Measurements from ENCODE around the gene RBBP8.

GRCh38 chr18:23053776-23054457, 120.8 kb downstream of the RBBP8 start:
- TF ChIP-seq, protein P1, sequence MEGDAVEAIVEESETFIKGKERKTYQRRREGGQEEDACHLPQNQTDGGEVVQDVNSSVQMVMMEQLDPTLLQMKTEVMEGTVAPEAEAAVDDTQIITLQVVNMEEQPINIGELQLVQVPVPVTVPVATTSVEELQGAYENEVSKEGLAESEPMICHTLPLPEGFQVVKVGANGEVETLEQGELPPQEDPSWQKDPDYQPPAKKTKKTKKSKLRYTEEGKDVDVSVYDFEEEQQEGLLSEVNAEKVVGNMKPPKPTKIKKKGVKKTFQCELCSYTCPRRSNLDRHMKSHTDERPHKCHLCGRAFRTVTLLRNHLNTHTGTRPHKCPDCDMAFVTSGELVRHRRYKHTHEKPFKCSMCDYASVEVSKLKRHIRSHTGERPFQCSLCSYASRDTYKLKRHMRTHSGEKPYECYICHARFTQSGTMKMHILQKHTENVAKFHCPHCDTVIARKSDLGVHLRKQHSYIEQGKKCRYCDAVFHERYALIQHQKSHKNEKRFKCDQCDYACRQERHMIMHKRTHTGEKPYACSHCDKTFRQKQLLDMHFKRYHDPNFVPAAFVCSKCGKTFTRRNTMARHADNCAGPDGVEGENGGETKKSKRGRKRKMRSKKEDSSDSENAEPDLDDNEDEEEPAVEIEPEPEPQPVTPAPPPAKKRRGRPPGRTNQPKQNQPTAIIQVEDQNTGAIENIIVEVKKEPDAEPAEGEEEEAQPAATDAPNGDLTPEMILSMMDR (IDR thresholded peaks at IDR 0.05): peak in 1 of 6 experiments; percentile 20
- TF ChIP-seq POLR2A (IDR thresholded peaks at IDR 0.05) (no peak), POLR2AphosphoS5 (IDR thresholded peaks at IDR 0.05) (no peak)

Measured in upper lobe of left lung (tissue), 4 donors.